Activated T-helper 17 cell treated with anti-CD3 and anti-CD28 coated beads, Interleukin-2, amount 50 U/mL, for 72 hours (primary cell): ENCODE measurements around the gene MID1. TPM values are rescaled to one million over a fixed set of nuclear protein-coding genes. Genes with fewer than 3 reads are reported as not detected.

Experiments
- ATAC-seq: fragments of 150-1000 bp; cut with Tn5 transposase; replicated peaks from 2 replicates; pipeline ENCODE4 v1.10.0; 2021; ENCODE audit warnings: mild to moderate bottlenecking, moderate library complexity
- H3K27ac Mint-ChIP-seq: one replicate; pipeline ENCODE4 v1.8.0; 2022; ENCODE audit warnings: mixed read lengths
- H3K27me3 Mint-ChIP-seq: one replicate; pipeline ENCODE4 v1.8.0; 2022; ENCODE audit warnings: mixed read lengths
- H3K36me3 Mint-ChIP-seq: one replicate; pipeline ENCODE4 v1.8.0; 2022; ENCODE audit warnings: low read depth, mild to moderate bottlenecking, mixed read lengths
- H3K4me1 Mint-ChIP-seq: one replicate; pipeline ENCODE4 v1.8.0; 2022; ENCODE audit warnings: mixed read lengths
- H3K4me3 Mint-ChIP-seq: one replicate; pipeline ENCODE4 v1.8.0; 2022; ENCODE audit warnings: mild to moderate bottlenecking, mixed read lengths
- H3K9me3 Mint-ChIP-seq: one replicate; pipeline ENCODE4 v1.8.0; 2022; ENCODE audit warnings: mixed read lengths
- total RNA-seq, 2 donors: library from RNA; stranded (reverse); gene quantifications; one replicate each; pipeline ENCODE4 v1.2.3, GENCODE V29; 2022

Gene MID1
- total RNA-seq, 2 donors from 2014 or later, result 0.30 to 1.4 TPM

DNA sequence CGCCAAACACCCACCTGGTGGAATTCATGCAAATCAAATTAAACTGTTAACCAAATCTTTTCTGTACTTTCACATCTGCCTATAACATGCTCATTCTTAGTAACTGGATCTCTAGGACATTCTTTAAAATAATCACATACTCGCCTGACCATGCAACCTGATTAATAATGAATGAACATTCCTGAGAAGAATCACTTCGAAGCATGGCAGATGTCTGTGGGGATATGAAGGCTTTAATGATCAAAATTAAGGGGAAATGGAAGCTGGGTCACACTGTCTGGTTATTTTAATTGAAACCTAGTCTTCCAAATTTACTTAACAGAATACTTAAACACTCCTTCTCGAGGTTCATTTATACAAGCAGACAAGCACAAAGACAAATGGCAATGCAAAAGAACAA, 44.2 kb downstream of the MID1 start:
- Mint-ChIP-seq H3K27ac (no peak overlapping the region), H3K4me3 (no peak overlapping the region), H3K36me3 (no peaks in the 10 kb centered on the region), H3K4me1 (no peaks in the 10 kb centered on the region), H3K27me3 (no peaks in the 10 kb centered on the region), H3K9me3 (no peaks in the 10 kb centered on the region)
- ATAC-seq, result no peak

DNA sequence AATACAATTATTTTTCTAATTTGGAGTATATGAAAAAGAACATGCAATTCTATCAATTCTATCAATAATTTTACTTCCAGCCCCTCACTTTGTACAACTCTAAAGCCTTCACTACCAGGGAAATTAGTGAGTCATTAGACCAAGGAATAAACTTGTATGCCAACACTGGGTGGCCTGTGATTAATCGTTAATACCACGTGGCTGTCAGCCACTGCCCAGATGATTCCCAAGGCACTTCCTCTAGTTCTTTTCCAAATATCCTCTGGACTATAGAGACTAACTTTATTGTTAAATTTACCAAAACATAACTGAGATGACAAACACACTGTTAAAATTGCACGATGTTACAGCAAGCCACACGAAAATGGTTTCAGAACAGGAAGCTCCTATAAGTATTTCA, 45.7 kb downstream of the MID1 start:
- no peak overlapping the region for H3K27ac Mint-ChIP-seq
- no peak overlapping the region for H3K4me3 Mint-ChIP-seq
- ATAC-seq, result no peak
- no peaks in the 10 kb centered on the region for H3K4me1 Mint-ChIP-seq
- no peaks in the 10 kb centered on the region for H3K36me3 Mint-ChIP-seq
- H3K27me3 Mint-ChIP-seq, result no peaks in the 10 kb centered on the region
- H3K9me3 Mint-ChIP-seq, result no peaks in the 10 kb centered on the region

DNA sequence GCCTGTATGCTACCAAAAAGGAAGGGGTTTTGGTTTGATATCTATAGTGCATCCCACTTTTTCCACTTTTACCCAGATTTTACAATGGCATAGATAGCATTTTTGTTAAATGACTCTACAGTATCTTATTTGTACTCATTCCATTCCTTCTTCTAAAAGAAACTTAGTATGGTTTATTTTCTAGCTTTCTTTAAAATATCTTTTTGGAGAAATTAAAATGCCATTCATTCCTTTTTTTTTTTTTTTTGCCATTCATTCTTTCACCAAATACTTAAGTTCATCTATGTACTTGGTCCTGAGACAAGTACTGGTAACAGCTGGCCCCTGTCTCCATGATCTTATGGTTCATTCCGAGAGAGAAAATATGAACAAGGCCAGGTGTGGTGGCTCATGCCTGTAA, 49.1 kb downstream of the MID1 start:
- Mint-ChIP-seq H3K4me3 (no peak overlapping the region), H3K27me3 (no peaks in the 10 kb centered on the region), H3K9me3 (no peaks in the 10 kb centered on the region), H3K4me1 (no peaks in the 10 kb centered on the region), H3K36me3 (no peaks in the 10 kb centered on the region), H3K27ac (no peak overlapping the region)
- no peak for ATAC-seq

DNA sequence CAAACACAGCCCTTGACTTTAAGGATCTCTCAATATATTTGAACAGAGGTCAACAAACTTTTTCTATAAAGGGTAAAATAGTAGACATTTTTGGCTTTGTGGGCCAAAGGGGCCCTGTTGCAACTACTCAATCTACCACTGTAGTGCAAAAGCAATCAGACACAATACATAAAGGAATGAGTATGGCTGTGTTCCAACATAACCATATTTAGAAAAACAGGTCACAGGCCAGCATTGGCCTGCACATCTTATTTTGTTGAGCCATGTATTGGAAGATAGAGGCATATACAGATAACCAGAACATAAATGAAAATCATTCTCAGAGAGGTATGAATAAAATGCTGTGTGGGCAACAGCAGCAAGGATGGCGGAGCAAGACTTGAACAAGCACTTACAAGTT, 49.8 kb downstream of the MID1 start:
- H3K27me3 Mint-ChIP-seq, result no peaks in the 10 kb centered on the region
- H3K9me3 Mint-ChIP-seq, result no peaks in the 10 kb centered on the region
- H3K4me3 Mint-ChIP-seq, result no peak overlapping the region
- no peaks in the 10 kb centered on the region for H3K4me1 Mint-ChIP-seq
- no peak for ATAC-seq
- no peaks in the 10 kb centered on the region for H3K36me3 Mint-ChIP-seq
- H3K27ac Mint-ChIP-seq, result no peak overlapping the region

DNA sequence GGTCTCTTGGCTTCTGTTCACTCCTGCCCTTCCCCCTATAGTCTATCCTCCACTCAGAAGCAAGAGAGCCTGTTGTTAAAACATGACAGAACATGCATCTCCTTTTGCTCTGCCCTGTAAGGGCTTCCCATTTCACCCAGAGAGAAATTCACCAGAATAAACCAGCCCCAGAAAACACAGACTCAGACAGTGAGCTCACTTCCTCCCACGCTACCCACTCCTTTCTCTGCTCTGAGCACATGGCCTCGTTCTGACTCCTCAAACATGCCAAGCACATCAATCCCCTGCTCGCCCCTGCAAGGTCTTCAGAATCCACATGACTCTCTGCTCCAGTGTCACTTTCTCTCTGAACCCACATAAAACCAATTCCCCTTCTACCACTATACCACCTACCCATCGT, 50.4 kb downstream of the MID1 start:
- no peaks in the 10 kb centered on the region for H3K9me3 Mint-ChIP-seq
- H3K4me1 Mint-ChIP-seq, result no peaks in the 10 kb centered on the region
- H3K36me3 Mint-ChIP-seq, result no peaks in the 10 kb centered on the region
- H3K27me3 Mint-ChIP-seq, result no peaks in the 10 kb centered on the region
- ATAC-seq, result no peak
- no peak overlapping the region for H3K4me3 Mint-ChIP-seq
- H3K27ac Mint-ChIP-seq, result no peak overlapping the region

DNA sequence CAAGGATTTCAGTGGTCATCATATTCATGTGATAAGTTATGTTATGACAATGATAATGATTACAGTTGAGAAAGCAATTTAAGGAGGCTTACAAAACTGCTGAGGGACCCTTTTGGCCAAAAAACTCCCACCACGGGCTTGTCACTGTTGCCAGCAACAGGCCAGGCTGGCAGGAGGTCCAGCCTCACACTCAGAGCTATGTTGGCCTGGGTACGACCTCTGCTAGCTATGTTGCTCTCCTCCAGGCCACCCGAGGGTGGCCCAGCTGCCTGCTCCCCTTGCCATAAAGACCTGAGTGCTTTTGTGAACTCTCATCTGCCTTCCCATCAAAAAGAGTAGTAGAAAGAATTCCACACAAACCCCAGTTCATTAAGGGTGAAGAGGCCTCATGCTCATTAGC, 52.0 kb downstream of the MID1 start:
- Mint-ChIP-seq H3K9me3 (no peaks in the 10 kb centered on the region), H3K27ac (no peak overlapping the region), H3K36me3 (no peaks in the 10 kb centered on the region), H3K4me1 (no peaks in the 10 kb centered on the region), H3K4me3 (no peak overlapping the region), H3K27me3 (no peaks in the 10 kb centered on the region)
- ATAC-seq, result no peak

DNA sequence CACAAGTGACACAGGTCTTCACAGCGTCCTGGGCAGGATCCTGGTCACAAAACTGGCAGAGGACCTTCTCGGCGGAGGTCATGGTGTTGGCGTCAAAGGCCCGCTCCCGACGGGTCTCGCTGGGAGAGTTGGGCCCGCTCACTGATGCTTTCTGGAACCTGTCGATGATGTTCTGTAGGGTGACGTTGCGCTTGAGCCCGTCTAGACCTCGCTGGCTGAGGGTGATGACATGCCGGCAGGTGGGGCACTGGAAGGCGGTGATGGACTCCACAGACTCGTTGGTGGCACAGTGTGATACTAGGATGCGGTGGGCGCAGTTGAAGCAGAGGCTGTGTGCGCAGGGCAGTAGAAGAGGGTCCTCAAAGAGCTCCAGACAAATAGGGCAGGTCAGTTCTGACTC, 53.2 kb downstream of the MID1 start:
- no peaks in the 10 kb centered on the region for H3K9me3 Mint-ChIP-seq
- H3K4me3 Mint-ChIP-seq, result no peak overlapping the region
- H3K36me3 Mint-ChIP-seq, result no peaks in the 10 kb centered on the region
- ATAC-seq, result no peak
- no peak overlapping the region for H3K27ac Mint-ChIP-seq
- H3K27me3 Mint-ChIP-seq, result no peaks in the 10 kb centered on the region
- H3K4me1 Mint-ChIP-seq, result no peaks in the 10 kb centered on the region

DNA sequence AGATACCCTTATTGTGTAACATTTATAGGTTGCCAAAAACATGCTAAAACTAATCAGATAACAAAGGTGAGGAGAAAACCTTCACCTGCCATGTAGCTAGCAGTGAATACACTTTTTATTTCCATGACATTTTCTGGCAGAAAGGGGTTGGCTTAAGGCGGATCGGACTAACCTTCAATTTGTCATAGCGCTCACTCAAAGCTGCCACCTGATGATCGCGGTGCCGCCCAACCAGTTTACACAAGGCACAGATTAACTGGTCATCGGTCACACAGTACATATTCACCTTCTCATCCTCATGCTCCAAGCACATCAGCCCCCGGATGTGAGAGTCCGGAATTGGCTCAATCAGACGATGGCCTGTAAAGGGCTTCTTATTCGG, 53.7 kb downstream of the MID1 start:
- Mint-ChIP-seq H3K4me1 (no peaks in the 10 kb centered on the region), H3K4me3 (no peak overlapping the region), H3K27ac (no peak overlapping the region), H3K27me3 (no peaks in the 10 kb centered on the region), H3K9me3 (no peaks in the 10 kb centered on the region), H3K36me3 (no peaks in the 10 kb centered on the region)
- no peak for ATAC-seq

DNA sequence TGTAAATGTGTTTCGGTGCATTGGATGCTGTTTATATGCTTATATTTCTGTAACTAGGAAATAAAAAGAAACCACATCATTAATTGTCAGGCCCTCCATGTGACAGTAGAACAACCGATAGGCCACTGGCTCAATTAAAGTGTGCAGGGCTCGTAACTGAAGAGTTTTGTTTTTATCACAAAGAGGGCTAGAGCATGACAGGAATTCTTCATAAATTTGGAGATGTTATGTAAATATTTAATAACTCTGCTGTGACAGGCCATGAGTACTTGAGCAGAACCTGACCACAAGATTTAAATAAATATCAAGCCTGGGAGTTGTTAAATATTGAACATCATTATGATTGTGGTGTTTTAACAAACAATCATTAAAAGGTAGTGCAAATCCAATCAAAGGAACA, 55.9 kb downstream of the MID1 start:
- Mint-ChIP-seq H3K27me3 (no peaks in the 10 kb centered on the region), H3K27ac (no peak overlapping the region), H3K9me3 (no peaks in the 10 kb centered on the region), H3K36me3 (no peaks in the 10 kb centered on the region), H3K4me1 (no peaks in the 10 kb centered on the region), H3K4me3 (no peak overlapping the region)
- ATAC-seq, result no peak

DNA sequence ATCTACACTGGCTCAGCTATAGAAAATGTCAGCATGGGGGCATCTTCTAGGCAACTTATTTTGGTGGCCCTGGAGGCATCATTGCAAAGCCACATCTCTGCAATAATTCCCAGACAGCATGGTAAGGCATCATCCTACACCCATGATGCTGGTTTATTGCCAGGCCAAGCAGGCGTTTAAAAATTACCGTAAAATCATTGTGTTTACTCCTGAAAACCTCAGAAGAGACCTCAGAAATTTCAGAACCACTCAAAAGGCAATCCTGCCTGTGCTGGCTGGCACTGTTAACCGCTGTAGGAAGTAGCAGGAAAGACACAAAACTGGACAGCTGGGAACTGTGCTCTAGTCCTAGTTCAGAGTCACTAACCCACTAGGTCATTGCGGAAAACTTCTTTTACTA, 63.2 kb downstream of the MID1 start:
- H3K4me1 Mint-ChIP-seq, result no peaks in the 10 kb centered on the region
- H3K9me3 Mint-ChIP-seq, result peaks cover 7% of the 10 kb centered on the region
- no peak overlapping the region for H3K27ac Mint-ChIP-seq
- ATAC-seq, result no peak
- no peaks in the 10 kb centered on the region for H3K27me3 Mint-ChIP-seq
- no peak overlapping the region for H3K4me3 Mint-ChIP-seq
- no peaks in the 10 kb centered on the region for H3K36me3 Mint-ChIP-seq

DNA sequence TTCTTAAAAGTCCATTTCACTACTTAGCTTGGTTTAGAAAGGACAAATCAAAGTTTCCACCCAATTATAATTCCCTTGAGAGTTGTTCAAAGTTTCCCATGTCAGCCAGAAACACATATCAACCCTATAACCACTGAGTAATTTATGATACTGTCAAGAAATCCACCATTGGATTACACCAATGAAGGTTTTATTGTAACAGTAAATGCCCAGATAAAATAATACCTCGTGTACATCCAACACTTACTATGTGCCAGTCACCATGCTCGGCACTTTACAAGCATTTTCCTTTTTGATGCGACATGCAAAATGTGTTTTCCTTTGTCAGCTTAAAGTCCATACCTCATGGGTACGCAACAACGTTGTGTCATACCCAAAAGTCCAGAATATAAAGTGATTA, 64.0 kb downstream of the MID1 start:
- Mint-ChIP-seq H3K4me3 (no peak overlapping the region), H3K27ac (no peak overlapping the region), H3K27me3 (no peaks in the 10 kb centered on the region), H3K4me1 (no peaks in the 10 kb centered on the region), H3K36me3 (no peaks in the 10 kb centered on the region), H3K9me3 (peaks cover 7% of the 10 kb centered on the region)
- ATAC-seq, result no peak

DNA sequence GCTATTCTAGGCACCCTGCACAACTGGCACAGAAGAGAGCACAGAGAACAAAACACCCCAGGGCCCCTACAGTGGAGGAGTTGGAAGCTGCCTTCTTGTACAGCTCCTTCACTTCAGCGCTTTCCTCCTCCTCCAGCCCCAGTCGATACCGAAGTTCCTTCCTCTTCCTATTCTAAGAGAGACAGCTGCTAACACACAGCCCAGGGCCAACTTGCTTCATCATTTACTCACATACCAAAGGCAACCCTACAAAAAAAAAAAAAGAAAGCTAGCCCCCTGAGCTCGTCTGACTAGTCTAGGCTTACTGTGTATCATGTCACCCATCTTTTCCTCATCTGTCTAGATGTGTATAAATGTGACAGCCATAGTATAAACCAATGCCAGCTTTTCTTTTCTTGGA, 64.5 kb downstream of the MID1 start:
- H3K27me3 Mint-ChIP-seq, result no peaks in the 10 kb centered on the region
- H3K27ac Mint-ChIP-seq, result no peak overlapping the region
- H3K4me3 Mint-ChIP-seq, result no peak overlapping the region
- ATAC-seq, result no peak
- no peaks in the 10 kb centered on the region for H3K36me3 Mint-ChIP-seq
- H3K9me3 Mint-ChIP-seq, result peaks cover 7% of the 10 kb centered on the region
- H3K4me1 Mint-ChIP-seq, result no peaks in the 10 kb centered on the region

DNA sequence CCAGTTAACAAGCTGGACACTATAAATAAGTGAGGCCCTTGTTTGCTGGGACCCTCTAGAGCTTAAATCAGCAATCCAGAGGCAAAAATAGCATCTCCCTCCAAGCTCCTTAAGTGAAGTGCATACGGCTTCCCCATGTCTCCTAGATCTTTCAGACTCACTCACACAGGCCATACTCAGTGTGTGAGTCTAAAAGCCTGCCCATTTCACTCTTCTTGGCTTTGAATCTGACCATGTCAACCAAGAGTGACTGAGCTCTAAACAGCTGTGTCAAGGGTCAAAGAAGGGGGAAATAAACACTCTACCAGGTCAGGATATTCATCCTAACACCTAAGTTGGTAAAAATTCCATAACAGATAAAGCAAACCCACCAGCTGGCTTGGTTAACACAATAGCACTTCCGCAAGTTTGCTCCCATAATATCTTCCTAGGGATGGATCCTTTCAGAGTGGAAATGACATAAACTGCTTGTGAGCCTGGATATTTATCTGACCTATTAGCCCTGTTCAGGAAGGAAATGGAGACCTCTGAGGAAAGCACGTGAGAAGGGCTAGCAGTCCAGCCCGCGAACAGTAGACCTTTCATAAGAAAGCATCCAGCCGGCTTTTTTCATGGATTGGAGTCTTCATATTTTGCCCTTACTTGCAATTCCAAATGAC, 65.6 kb downstream of the MID1 start:
- no peak overlapping the region for H3K27ac Mint-ChIP-seq
- no peaks in the 10 kb centered on the region for H3K36me3 Mint-ChIP-seq
- peaks cover 7% of the 10 kb centered on the region for H3K9me3 Mint-ChIP-seq
- no peak overlapping the region for H3K4me3 Mint-ChIP-seq
- ATAC-seq, result no peak
- no peaks in the 10 kb centered on the region for H3K4me1 Mint-ChIP-seq
- H3K27me3 Mint-ChIP-seq, result no peaks in the 10 kb centered on the region

DNA sequence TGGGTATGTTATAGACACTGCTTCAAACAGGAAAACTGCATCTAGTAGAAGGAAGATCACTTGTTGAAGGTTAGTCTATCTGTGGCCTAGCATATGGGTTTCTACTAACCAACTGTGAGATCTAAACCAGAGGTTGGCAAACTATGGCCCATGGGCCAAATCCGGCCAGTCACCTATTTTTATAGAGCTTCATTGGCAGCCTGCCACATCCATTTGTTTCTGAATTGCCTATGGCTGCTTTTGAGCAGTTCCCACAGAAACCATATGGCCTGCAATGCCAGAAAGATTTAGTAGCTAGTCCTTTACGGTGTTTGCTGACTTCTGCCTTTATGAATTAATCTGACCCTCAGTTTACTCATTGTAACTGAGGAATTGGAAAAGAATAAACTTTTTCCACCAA, 71.1 kb downstream of the MID1 start:
- Mint-ChIP-seq H3K4me3 (no peak overlapping the region), H3K27me3 (no peaks in the 10 kb centered on the region), H3K27ac (no peak overlapping the region), H3K9me3 (no peaks in the 10 kb centered on the region), H3K4me1 (no peaks in the 10 kb centered on the region), H3K36me3 (no peaks in the 10 kb centered on the region)
- no peak for ATAC-seq

DNA sequence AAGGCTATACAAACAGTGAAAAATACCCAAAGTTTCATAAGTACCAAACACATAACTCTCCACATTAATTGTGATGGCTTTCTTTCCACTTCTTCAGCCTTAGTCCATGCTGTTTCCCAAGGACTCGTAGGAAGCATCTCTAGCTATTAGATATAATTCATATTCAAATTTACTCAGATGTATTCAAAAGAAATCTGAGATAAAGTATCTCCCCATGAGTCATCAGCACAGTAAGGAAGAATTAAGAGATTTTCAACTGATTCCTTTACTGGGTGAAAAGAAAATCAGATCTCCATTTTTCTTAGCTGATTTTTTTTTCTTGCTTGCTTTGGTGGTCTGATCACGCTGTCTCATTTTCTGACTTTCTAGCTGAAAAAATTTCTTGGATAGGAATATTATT, 71.7 kb downstream of the MID1 start:
- no peak overlapping the region for H3K4me3 Mint-ChIP-seq
- ATAC-seq, result no peak
- no peaks in the 10 kb centered on the region for H3K9me3 Mint-ChIP-seq
- no peak overlapping the region for H3K27ac Mint-ChIP-seq
- no peaks in the 10 kb centered on the region for H3K36me3 Mint-ChIP-seq
- H3K4me1 Mint-ChIP-seq, result no peaks in the 10 kb centered on the region
- no peaks in the 10 kb centered on the region for H3K27me3 Mint-ChIP-seq

DNA sequence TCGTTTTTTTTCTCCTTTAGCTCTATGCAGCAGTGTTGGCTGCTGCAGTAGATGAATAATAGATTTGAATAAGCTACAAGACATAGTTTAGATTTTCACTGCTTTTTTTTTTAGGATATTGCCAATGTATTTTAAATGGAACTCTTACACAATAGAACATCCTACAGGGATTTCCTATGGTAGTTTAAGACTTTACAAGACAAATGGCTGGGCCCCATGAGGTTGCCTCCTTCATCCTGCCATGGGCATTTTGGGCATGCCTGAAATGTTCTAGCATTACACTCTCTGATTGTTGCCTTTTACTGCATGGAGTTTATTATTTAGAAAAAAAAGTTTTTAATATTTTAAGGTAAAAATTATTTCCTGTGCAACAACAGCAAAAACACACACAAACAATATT, 74.5 kb downstream of the MID1 start:
- Mint-ChIP-seq H3K4me1 (no peaks in the 10 kb centered on the region), H3K27ac (no peak overlapping the region), H3K9me3 (no peaks in the 10 kb centered on the region), H3K27me3 (no peaks in the 10 kb centered on the region), H3K36me3 (no peaks in the 10 kb centered on the region), H3K4me3 (no peak overlapping the region)
- no peak for ATAC-seq
